H1 (cell line): Measurements from ENCODE around the gene AP2A2. TPM values are rescaled to one million over a fixed set of nuclear protein-coding genes. Genes with fewer than 3 reads are reported as not detected.

Source experiments
- CTCF ChIA-PET: fragments of 300-600 bp; sonication (Branson Sonifier 250); formaldehyde crosslinking; loops from one replicate; lab custom pipeline; 2021; ENCODE audit not compliant: partially characterized antibody; lab: Charles Lee
- POLR2A ChIA-PET: fragments of 300-600 bp; sonication (Branson Sonifier 250); formaldehyde crosslinking; loops from one replicate; lab custom pipeline; 2021; ENCODE audit warnings: inconsistent platforms; ENCODE audit not compliant: partially characterized antibody; lab: Charles Lee
- DNase-seq, 2 experiments: peaks; one replicate each; pipeline versions ENCODE4 v3.0.0 to v3.0.0-alpha.2; 2010 to 2022; ENCODE audit warnings: low spot score in 2 of 2, low read depth in 1 of 2, mixed read lengths in 1 of 2
- FAIRE-seq: peaks from 2 replicates; lab custom pipeline; 2011; peaks lifted over from hg19 to GRCh38; lab: Jason Lieb, UNC
- H2AFZ ChIP-seq: 2 replicates; pipeline ENCODE4 v1.8.1; 2012; ENCODE audit warnings: low read length, inconsistent platforms
- H2AK5ac ChIP-seq: 2 replicates; pipeline ENCODE4 v1.6.1; 2013; ENCODE audit warnings: low read depth, low read length
- H2BK120ac ChIP-seq: replicated peaks from 2 replicates; pipeline ENCODE3; 2013; ENCODE audit warnings: low read depth, low read length, inconsistent platforms
- H2BK12ac ChIP-seq: 2 replicates; pipeline ENCODE4 v1.6.1; 2013; ENCODE audit warnings: low read depth, low read length
- H2BK15ac ChIP-seq: 2 replicates; pipeline ENCODE4 v1.6.1; 2013; ENCODE audit warnings: low read length
- H2BK20ac ChIP-seq: 2 replicates; pipeline ENCODE4 v1.6.1; 2013; ENCODE audit warnings: low read length
- H2BK5ac ChIP-seq: 2 replicates; pipeline ENCODE4 v1.6.1; 2013; ENCODE audit warnings: low read depth, low read length
- H3K14ac ChIP-seq: 2 replicates; pipeline ENCODE4 v1.6.1; 2013; ENCODE audit warnings: inconsistent platforms; ENCODE audit not compliant: insufficient read length
- H3K18ac ChIP-seq: 2 replicates; pipeline ENCODE4 v1.6.1; 2013; ENCODE audit warnings: low read length; ENCODE audit errors: extremely low read depth
- H3K23ac ChIP-seq: 2 replicates; pipeline ENCODE4 v1.6.1; 2013; ENCODE audit warnings: inconsistent platforms; ENCODE audit not compliant: insufficient read length
- H3K23me2 ChIP-seq: 2 replicates; pipeline ENCODE4 v1.6.1; 2013; ENCODE audit warnings: low read depth, low read length
- H3K27ac ChIP-seq: 2 replicates; pipeline ENCODE4 v1.6.1; 2011; ENCODE audit warnings: low read depth, low read length, inconsistent platforms
- H3K27me3 ChIP-seq, 4 experiments: replicated peaks in 1 of 4; 1 replicate in 1 of 4; 2 replicates in 3 of 4; pipeline versions ENCODE4 v1.6.1 to v1.8.1; 2011 to 2013; ENCODE audit warnings: low read length in 3 of 4, mild to moderate bottlenecking in 3 of 4, inconsistent platforms in 2 of 4, mixed read lengths in 2 of 4, moderate library complexity in 1 of 4; ENCODE audit not compliant: control insufficient read depth in 3 of 4, insufficient read depth in 3 of 4; ENCODE audit errors: extremely low read depth in 1 of 4
- H3K36me3 ChIP-seq, 4 experiments: 2 replicates each; pipeline versions ENCODE4 v1.6.1 to v1.8.1; 2011 to 2013; ENCODE audit warnings: mild to moderate bottlenecking in 4 of 4, low read length in 3 of 4, moderate library complexity in 2 of 4, control low read depth in 1 of 4, inconsistent platforms in 1 of 4; ENCODE audit not compliant: insufficient read depth in 4 of 4, control insufficient read depth in 2 of 4
- H3K4ac ChIP-seq: replicated peaks from 2 replicates; pipeline ENCODE3; 2013; ENCODE audit warnings: low read length, low read depth, mixed read lengths, inconsistent platforms; ENCODE audit not compliant: insufficient read length
- H3K4me1 ChIP-seq, 4 experiments: replicated peaks in 1 of 4; 1 replicate in 1 of 4; 2 replicates in 3 of 4; pipeline versions ENCODE4 v1.6.1 to v1.8.1; 2011 to 2013; ENCODE audit warnings: low read length in 3 of 4, inconsistent platforms in 2 of 4, mixed read lengths in 1 of 4; ENCODE audit not compliant: insufficient read depth in 4 of 4, control insufficient read depth in 3 of 4
- H3K4me2 ChIP-seq, 2 experiments: 2 replicates each; pipeline versions ENCODE4 v1.6.1 to v1.8.1; 2011 to 2013; ENCODE audit warnings: low read depth in 2 of 2, low read length in 2 of 2, control low read depth in 1 of 2, inconsistent platforms in 1 of 2, mild to moderate bottlenecking in 1 of 2; ENCODE audit not compliant: insufficient read depth in 1 of 2
- H3K4me3 ChIP-seq, 4 experiments: fragments of 200-600, 300-600 bp in 1 of 4; sonication (generic), shearing (Covaris generic), sonication (Bioruptor Twin) in 1 of 4; 2 replicates each; pipeline versions ENCODE4 v1.5.1 to v1.8.1; 2011 to 2016; ENCODE audit warnings: low read length in 4 of 4, low read depth in 3 of 4, control low read depth in 2 of 4, inconsistent platforms in 2 of 4, mild to moderate bottlenecking in 2 of 4, mixed read lengths in 1 of 4, moderate library complexity in 1 of 4; ENCODE audit not compliant: insufficient read depth in 2 of 4; ENCODE audit errors: extremely low read depth in 1 of 4
- H3K56ac ChIP-seq: replicated peaks from 2 replicates; pipeline ENCODE3; 2013; ENCODE audit warnings: low read depth, mild to moderate bottlenecking, mixed read lengths, low read length, inconsistent platforms; ENCODE audit not compliant: insufficient read length
- H3K79me1 ChIP-seq: 2 replicates; pipeline ENCODE4 v1.6.1; 2013; ENCODE audit warnings: low read depth, low read length, control low read depth
- H3K79me2 ChIP-seq, 2 experiments: 2 replicates each; pipeline versions ENCODE4 v1.6.1 to v1.8.1; 2012 to 2013; ENCODE audit warnings: low read length in 2 of 2, mild to moderate bottlenecking in 2 of 2, inconsistent platforms in 1 of 2; ENCODE audit not compliant: insufficient read depth in 2 of 2, control insufficient read depth in 1 of 2
- H3K9ac ChIP-seq, 4 experiments: replicated peaks in 1 of 4; 1 replicate in 1 of 4; 2 replicates in 3 of 4; pipeline versions ENCODE4 v1.6.1 to v1.8.1; 2011 to 2013; ENCODE audit warnings: low read depth in 3 of 4, low read length in 3 of 4, control low read depth in 2 of 4, mild to moderate bottlenecking in 2 of 4, moderate library complexity in 2 of 4, inconsistent platforms in 1 of 4; ENCODE audit errors: extremely low read depth in 1 of 4
- H3K9me3 ChIP-seq, 2 experiments: 2 replicates each; pipeline versions ENCODE4 v1.6.1 to v1.8.1; 2012 to 2013; ENCODE audit warnings: mild to moderate bottlenecking in 2 of 2, moderate library complexity in 2 of 2, control low read depth in 1 of 2, inconsistent platforms in 1 of 2, low read depth in 1 of 2, low read length in 1 of 2, mixed read lengths in 1 of 2; ENCODE audit not compliant: insufficient read depth in 2 of 2
- H4K20me1 ChIP-seq, 2 experiments: replicated peaks in 1 of 2; 2 replicates each; pipeline versions ENCODE3 to v1.8.1; 2011 to 2013; ENCODE audit warnings: inconsistent platforms in 2 of 2, low read length in 2 of 2, mild to moderate bottlenecking in 1 of 2; ENCODE audit not compliant: insufficient read depth in 2 of 2, control insufficient read depth in 1 of 2
- H4K5ac ChIP-seq: 2 replicates; pipeline ENCODE4 v1.6.1; 2013; ENCODE audit warnings: low read length, low read depth, mixed read lengths, inconsistent platforms; ENCODE audit not compliant: insufficient read length
- H4K8ac ChIP-seq: 2 replicates; pipeline ENCODE4 v1.8.0; 2013; ENCODE audit warnings: mild to moderate bottlenecking, moderate library complexity, low read length, inconsistent platforms; ENCODE audit not compliant: insufficient read depth; ENCODE audit errors: extremely low read depth
- H4K91ac ChIP-seq: replicated peaks from 2 replicates; pipeline ENCODE3; 2013; ENCODE audit warnings: low read length, mixed read lengths, inconsistent platforms; ENCODE audit not compliant: insufficient read length
- FOSL1 ChIP-seq: IDR thresholded peaks from 2 replicates; pipeline ENCODE4 v1.6.1; 2011; ENCODE audit warnings: mild to moderate bottlenecking, low read depth, low read length, moderate library complexity; ENCODE audit not compliant: insufficient read depth
- JUND ChIP-seq: IDR thresholded peaks from 2 replicates; pipeline ENCODE4 v1.6.1; 2011; ENCODE audit warnings: mild to moderate bottlenecking, improper control_type of control experiment, low read length
- KDM4A ChIP-seq: IDR thresholded peaks from one replicate; pipeline ENCODE4 v1.7.1; 2012; ENCODE audit warnings: low read depth, mild to moderate bottlenecking, moderate library complexity, low read length, inconsistent platforms; ENCODE audit not compliant: severe bottlenecking
- WGBS, 2 experiments: shearing (Covaris generic) in 1 of 2; methylation state at CpG; one replicate each; pipeline versions ENCODE4 v1.1.6 to v1.1.7; 2013 to 2015; ENCODE audit warnings: low lambda C conversion rate in 2 of 2, mixed read lengths in 2 of 2, inconsistent platforms in 1 of 2, low coverage in 1 of 2, missing lambda C conversion rate in 1 of 2; ENCODE audit not compliant: insufficient replicate concordance in 2 of 2, insufficient coverage in 1 of 2, insufficient read length in 1 of 2; ENCODE audit errors: extremely low coverage in 1 of 2, missing lambda C conversion rate in 1 of 2; 5-methylcytosine and 5-hydroxymethylcytosine counted together
- polyA plus RNA-seq, 7 experiments: library from polyadenylated mRNA; depleted of rRNA in 3 of 7; stranded (reverse) in 5 of 7; unstranded in 2 of 7; fragments of >200 nt in 5 of 7; fragments of 200-250 nt in 2 of 7; gene quantifications; 1 replicate in 5 of 7; 2 replicates in 1 of 7; 4 replicates in 1 of 7; pipeline versions ENCODE4 v1.2.1 to v1.2.3, GENCODE V29; 2011 to 2013; ENCODE audit warnings: missing spikeins in 2 of 7, mixed read lengths in 2 of 7
- total RNA-seq: library from RNA; stranded (reverse); fragmentation: NEBNext Ultra II Directional; extraction: Animal tissue kit (Norgen Biotek cat#: 25700); gene quantifications from 2 replicates; pipeline ENCODE4 v1.2.1, GENCODE V29; 2021
- TF ChIP-seq, protein P1 (sequence below): IDR thresholded peaks from 2 replicates; pipeline ENCODE4 v1.6.1; 2011; ENCODE audit warnings: low read length, improper control_type of control experiment

AP2A2 gene
- total and polyA plus RNA-seq, 2 of the 8 experiments (the other 6 are each of a cell fraction or from before 2014, with no cell fraction given) = 50.0 to 65.0 TPM

DNA sequence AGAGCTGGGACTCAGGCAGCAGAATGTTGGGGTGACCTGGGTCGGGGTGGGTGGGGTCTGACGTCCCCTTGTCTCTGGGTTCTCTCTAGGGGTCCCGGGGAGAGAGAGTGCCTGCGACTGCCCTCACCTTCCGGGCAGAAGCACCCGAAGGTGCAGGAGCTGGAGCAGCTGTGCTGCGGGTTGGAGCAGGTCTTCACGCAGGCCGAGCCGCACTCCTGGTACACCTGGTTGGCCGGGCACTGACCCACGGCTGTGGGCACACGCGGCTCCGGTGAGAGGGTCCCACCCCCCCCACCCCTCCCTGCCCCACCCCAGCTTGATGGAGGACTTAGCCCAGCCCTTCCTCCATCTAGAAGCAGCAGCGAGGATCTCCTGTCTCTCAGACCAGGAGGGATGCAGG lies 104.4 kb downstream of the AP2A2 start:
- Histone ChIP-seq H3K4me2 (no peak overlapping the region), H3K79me1 (peaks cover 4% of the 10 kb centered on the region; the same call in 1 of the 2 replicates), H3K23ac (no peak overlapping the region), H3K36me3 (no peaks in the 10 kb centered on the region), H3K23me2 (peaks cover 7% of the 10 kb centered on the region), H3K4ac (no peak overlapping the region), H2BK5ac (no peak overlapping the region), H2BK12ac (no peak overlapping the region), H3K18ac (no peak overlapping the region), H3K9ac (no peak overlapping the region), H3K4me1 (peaks cover 0 to 2% (median 0%) of the 10 kb centered on the region in 4 experiments; a peak in 1 of 7 replicates), H3K27ac (no peak overlapping the region), H3K56ac (no peak overlapping the region), H3K14ac (no peak overlapping the region), H2AFZ (no peak overlapping the region), H4K5ac (no peak overlapping the region), H3K79me2 (no peaks in the 10 kb centered on the region), H3K9me3 (no peaks in the 10 kb centered on the region), H2BK20ac (no peak overlapping the region), H4K91ac (no peak overlapping the region), H3K27me3 (no peaks in the 10 kb centered on the region), H3K4me3 (no peak overlapping the region), H2AK5ac (no peak overlapping the region), H4K8ac (no peak overlapping the region), H2BK15ac (no peak overlapping the region), H2BK120ac (no peak overlapping the region), H4K20me1 (peaks cover 0 to 9% of the 10 kb centered on the region in 2 experiments)
- FAIRE-seq = no peak
- ChIA-PET POLR2A (interaction anchor here (1.0 to 2.5 kb wide), 5 partner anchors 11 to 85 kb away, joined by 3 to 12 read pairs (median 4); no protein-coding TSS in a partner anchor), CTCF (interaction anchor here (0.6 to 1.0 kb wide), 6 partner anchors 10 to 132 kb away, joined by 3 to 5 read pairs (median 4); no protein-coding TSS in a partner anchor)
- no peak for DNase-seq
- TF ChIP-seq KDM4A = no peak
- TF ChIP-seq, protein P1, sequence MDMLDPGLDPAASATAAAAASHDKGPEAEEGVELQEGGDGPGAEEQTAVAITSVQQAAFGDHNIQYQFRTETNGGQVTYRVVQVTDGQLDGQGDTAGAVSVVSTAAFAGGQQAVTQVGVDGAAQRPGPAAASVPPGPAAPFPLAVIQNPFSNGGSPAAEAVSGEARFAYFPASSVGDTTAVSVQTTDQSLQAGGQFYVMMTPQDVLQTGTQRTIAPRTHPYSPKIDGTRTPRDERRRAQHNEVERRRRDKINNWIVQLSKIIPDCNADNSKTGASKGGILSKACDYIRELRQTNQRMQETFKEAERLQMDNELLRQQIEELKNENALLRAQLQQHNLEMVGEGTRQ = no peak
- TF ChIP-seq FOSL1 = no peak
- TF ChIP-seq JUND = no peak
- 100% methylated on average over 1 of the region's 16 CpGs; no CpG with 5 or more reads in 1 of the 2 experiments for WGBS, 2 experiments
